HL-60 (cell line): ENCODE results near the gene PRCP.

ENCODE experiments used
- GABPA ChIP-seq: IDR thresholded peaks from 2 replicates; pipeline ENCODE4 v1.6.1; 2012; ENCODE audit warnings: low read depth
- POLR2AphosphoS5 ChIP-seq: IDR thresholded peaks from 2 replicates; pipeline ENCODE4 v1.6.1; 2012; ENCODE audit warnings: low read depth
- TF ChIP-seq, protein P1 (sequence below): IDR thresholded peaks from one replicate; pipeline ENCODE4 v1.5.1; 2011; ENCODE audit warnings: low read length, control low read depth, inconsistent platforms; ENCODE audit not compliant: insufficient read depth
- TF ChIP-seq, protein P2 (sequence below): IDR thresholded peaks from 2 replicates; pipeline ENCODE4 v1.6.1; 2012; ENCODE audit warnings: low read depth; ENCODE audit not compliant: insufficient replicate concordance

DNA sequence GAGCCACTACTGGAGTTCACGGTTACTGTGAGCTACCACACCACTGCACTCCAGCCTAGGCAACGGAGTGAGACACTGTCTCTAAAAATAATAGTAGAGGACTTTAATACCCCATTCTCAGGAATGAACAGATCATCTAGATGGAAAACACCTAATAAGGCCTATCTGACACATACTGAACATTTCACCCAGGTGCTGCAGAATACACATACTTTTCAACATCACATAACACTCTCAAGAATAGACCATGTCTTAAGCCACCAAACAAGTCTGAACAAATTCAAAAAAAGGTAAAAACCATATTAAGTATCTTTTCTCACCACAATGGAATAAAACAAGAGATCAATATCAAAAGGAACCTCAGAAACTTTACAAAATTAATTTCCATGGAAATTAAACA lies 39.2 kb upstream of the PRCP start:
- TF ChIP-seq POLR2AphosphoS5 (no peak), GABPA (no peak)
- TF ChIP-seq, protein P1, sequence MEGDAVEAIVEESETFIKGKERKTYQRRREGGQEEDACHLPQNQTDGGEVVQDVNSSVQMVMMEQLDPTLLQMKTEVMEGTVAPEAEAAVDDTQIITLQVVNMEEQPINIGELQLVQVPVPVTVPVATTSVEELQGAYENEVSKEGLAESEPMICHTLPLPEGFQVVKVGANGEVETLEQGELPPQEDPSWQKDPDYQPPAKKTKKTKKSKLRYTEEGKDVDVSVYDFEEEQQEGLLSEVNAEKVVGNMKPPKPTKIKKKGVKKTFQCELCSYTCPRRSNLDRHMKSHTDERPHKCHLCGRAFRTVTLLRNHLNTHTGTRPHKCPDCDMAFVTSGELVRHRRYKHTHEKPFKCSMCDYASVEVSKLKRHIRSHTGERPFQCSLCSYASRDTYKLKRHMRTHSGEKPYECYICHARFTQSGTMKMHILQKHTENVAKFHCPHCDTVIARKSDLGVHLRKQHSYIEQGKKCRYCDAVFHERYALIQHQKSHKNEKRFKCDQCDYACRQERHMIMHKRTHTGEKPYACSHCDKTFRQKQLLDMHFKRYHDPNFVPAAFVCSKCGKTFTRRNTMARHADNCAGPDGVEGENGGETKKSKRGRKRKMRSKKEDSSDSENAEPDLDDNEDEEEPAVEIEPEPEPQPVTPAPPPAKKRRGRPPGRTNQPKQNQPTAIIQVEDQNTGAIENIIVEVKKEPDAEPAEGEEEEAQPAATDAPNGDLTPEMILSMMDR, result no peak
- TF ChIP-seq, protein P2, sequence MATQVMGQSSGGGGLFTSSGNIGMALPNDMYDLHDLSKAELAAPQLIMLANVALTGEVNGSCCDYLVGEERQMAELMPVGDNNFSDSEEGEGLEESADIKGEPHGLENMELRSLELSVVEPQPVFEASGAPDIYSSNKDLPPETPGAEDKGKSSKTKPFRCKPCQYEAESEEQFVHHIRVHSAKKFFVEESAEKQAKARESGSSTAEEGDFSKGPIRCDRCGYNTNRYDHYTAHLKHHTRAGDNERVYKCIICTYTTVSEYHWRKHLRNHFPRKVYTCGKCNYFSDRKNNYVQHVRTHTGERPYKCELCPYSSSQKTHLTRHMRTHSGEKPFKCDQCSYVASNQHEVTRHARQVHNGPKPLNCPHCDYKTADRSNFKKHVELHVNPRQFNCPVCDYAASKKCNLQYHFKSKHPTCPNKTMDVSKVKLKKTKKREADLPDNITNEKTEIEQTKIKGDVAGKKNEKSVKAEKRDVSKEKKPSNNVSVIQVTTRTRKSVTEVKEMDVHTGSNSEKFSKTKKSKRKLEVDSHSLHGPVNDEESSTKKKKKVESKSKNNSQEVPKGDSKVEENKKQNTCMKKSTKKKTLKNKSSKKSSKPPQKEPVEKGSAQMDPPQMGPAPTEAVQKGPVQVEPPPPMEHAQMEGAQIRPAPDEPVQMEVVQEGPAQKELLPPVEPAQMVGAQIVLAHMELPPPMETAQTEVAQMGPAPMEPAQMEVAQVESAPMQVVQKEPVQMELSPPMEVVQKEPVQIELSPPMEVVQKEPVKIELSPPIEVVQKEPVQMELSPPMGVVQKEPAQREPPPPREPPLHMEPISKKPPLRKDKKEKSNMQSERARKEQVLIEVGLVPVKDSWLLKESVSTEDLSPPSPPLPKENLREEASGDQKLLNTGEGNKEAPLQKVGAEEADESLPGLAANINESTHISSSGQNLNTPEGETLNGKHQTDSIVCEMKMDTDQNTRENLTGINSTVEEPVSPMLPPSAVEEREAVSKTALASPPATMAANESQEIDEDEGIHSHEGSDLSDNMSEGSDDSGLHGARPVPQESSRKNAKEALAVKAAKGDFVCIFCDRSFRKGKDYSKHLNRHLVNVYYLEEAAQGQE, result no peak
